ENCODE measurements around the gene SH3TC1.

The SH3TC1 gene

DNA sequence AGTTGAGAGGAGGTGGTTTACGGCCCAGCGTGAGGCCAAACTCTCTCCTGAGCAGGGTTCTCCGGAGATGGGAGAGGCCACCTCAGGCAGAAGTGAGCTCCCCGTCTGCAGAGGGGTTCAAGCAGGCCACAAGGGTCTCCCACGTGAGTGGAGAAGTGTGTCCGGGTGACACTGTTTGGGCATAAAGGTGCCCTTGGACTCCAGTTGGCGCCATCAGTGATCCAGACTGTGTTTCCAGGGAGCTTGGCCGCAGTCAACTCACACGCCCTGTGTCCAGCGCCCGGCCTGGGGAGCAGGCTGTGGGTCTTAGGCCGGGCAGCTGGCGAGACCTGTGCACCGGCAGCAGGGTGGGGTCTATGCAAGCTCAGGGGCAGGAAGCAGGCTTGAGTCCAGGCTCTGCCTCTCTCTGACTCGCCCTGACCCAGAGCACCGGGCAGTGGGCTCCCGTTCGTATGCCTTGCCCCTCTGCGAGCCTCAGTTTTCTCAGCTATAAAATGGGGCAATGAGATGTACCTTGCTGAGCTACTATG lies 45.9 kb downstream of the SH3TC1 start:
- Histone ChIP-seq H3K4me3 (ENCODE audit: insufficient read depth, low read length, poor library complexity, severe bottlenecking) (no peak overlapping the region), H3K36me3 (ENCODE audit: low read length) (no peaks in the 10 kb centered on the region), H3F3A (ENCODE audit: insufficient read depth) (no peaks in the 10 kb centered on the region), H3K4me2 (ENCODE audit: low read depth, low read length, poor library complexity, severe bottlenecking) (no peak overlapping the region), H3K9me3 (ENCODE audit: insufficient read depth, low read length) (no peaks in the 10 kb centered on the region), H3K27ac (ENCODE audit: low read depth, low read length) (no peak overlapping the region), H4K20me1 (ENCODE audit: low read depth, low read length) (no peaks in the 10 kb centered on the region), H2AFZ (ENCODE audit: low read depth, low read length, severe bottlenecking) (no peak overlapping the region), H3K79me2 (ENCODE audit: insufficient read depth, low read length) (no peaks in the 10 kb centered on the region), H3K9me2 (replicated peaks; ENCODE audit: insufficient read depth, low read length) (no peaks in the 10 kb centered on the region), H3K27me3 (ENCODE audit: low read length) (no peaks in the 10 kb centered on the region), H3K9ac (ENCODE audit: low read length) (no peak overlapping the region)
- TF ChIP-seq, protein P1, sequence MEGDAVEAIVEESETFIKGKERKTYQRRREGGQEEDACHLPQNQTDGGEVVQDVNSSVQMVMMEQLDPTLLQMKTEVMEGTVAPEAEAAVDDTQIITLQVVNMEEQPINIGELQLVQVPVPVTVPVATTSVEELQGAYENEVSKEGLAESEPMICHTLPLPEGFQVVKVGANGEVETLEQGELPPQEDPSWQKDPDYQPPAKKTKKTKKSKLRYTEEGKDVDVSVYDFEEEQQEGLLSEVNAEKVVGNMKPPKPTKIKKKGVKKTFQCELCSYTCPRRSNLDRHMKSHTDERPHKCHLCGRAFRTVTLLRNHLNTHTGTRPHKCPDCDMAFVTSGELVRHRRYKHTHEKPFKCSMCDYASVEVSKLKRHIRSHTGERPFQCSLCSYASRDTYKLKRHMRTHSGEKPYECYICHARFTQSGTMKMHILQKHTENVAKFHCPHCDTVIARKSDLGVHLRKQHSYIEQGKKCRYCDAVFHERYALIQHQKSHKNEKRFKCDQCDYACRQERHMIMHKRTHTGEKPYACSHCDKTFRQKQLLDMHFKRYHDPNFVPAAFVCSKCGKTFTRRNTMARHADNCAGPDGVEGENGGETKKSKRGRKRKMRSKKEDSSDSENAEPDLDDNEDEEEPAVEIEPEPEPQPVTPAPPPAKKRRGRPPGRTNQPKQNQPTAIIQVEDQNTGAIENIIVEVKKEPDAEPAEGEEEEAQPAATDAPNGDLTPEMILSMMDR (IDR thresholded peaks at IDR 0.05; ENCODE audit: insufficient read depth, low read length, poor library complexity, severe bottlenecking), result no peak
- no peak for TF ChIP-seq EZH2phosphoT487 (conservative IDR thresholded peaks at IDR 0.05; ENCODE audit: low read length)

DNA sequence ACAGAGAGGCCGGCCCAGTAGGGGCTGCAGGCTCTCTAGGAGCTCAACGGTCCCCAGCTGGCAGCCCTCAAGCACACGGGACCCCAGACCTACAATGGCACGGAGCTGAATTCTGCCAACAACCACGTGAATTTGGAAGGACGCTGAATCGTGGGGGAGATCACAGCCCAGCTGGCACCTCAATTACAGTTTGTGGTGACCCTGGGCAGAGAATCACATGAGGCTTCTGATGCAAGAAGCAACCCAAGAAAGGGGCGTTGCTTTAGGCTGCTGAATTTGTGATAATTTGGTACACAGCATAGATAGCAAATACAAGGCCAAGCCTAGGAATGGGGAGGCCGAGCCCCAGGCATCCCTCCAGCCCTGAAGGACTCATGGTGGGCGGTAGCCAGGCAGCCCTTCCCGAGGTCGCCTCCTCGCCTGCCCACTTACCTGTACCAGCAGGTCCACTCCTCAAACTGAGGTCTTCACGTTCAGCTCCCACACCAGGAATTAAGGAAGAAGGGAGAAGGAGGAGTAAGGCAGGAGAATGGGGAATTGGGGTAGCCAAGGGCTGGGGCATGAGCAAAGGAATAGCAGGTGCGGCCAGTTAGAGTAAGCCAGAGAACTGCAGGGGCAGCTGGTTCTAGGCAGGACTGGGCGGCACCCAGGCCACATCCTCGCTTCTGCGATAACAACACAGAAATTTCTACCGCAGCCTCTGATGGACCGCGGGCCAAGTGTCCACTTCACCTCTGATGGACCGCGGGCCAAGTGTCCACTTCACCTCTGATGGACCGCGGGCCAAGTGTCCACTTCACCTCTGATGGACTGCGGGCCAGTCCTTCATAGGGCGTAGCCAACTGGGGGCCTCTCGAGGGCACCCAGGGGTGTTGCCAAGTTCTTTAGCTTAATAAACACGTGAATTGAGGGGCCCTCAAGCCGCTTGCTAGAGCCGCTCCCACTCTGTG lies 47.1 kb downstream of the SH3TC1 start:
- H3K9me2 ChIP-seq (replicated peaks; ENCODE audit: insufficient read depth, low read length), result no peaks in the 10 kb centered on the region
- H3K27me3 ChIP-seq (ENCODE audit: low read length), result no peaks in the 10 kb centered on the region
- no peaks in the 10 kb centered on the region for H3K36me3 ChIP-seq (ENCODE audit: low read length)
- H3K9ac ChIP-seq (ENCODE audit: low read length), result no peak overlapping the region
- no peak overlapping the region for H3K4me3 ChIP-seq (ENCODE audit: insufficient read depth, low read length, poor library complexity, severe bottlenecking)
- H3K79me2 ChIP-seq (ENCODE audit: insufficient read depth, low read length), result no peaks in the 10 kb centered on the region
- no peak overlapping the region for H3K4me2 ChIP-seq (ENCODE audit: low read depth, low read length, poor library complexity, severe bottlenecking)
- H2AFZ ChIP-seq (ENCODE audit: low read depth, low read length, severe bottlenecking), result no peak overlapping the region
- no peaks in the 10 kb centered on the region for H3K9me3 ChIP-seq (ENCODE audit: insufficient read depth, low read length)
- no peaks in the 10 kb centered on the region for H4K20me1 ChIP-seq (ENCODE audit: low read depth, low read length)
- H3F3A ChIP-seq (ENCODE audit: insufficient read depth), result no peaks in the 10 kb centered on the region
- TF ChIP-seq, protein P1 (IDR thresholded peaks at IDR 0.05; ENCODE audit: insufficient read depth, low read length, poor library complexity, severe bottlenecking), result no peak
- TF ChIP-seq EZH2phosphoT487 (conservative IDR thresholded peaks at IDR 0.05; ENCODE audit: low read length), result no peak
- H3K27ac ChIP-seq (ENCODE audit: low read depth, low read length), result no peak overlapping the region

DNA sequence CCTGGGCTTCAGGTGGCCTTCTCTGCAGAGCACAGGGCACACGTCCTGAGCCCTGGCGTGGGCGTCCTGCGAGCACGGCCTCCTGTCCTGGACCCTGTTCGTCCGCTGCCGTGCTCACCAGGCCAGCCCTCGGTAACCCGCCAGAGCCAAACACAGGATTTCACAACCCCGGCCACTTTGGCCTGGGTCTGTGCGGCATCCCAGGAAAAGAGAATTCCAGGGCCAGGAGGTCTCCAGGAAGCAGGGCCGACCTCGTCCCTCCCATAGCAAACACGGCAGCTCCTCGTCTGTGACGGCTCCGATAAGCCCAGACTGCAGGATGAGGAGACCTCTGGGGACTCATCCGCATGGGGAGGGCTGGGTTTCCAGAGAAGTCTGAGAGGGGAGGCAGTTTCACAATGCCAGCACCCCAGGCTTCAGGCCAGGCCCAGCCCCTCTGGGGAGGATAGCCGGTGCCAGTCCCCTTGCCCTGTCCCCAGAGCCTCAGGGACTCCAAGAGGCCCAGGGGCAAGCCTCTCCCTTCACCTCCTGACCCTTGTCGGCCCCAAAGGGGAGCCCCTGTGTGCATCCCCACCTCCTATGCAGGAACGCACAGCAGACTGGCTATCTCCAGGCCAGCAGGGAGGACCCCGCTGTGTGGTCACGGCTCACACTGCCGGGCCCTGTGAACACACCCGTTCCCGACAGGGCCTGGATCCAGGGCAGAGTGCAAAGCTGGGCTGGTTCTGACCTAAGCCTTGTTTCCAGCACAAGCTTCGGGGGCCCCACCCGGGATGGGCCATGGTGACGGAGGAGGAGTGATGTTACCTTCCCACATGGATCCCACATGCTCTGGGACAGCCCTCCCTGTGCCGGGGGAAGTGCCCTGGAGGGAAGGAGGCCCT lies 48.2 kb downstream of the SH3TC1 start:
- no peak overlapping the region for H3K4me2 ChIP-seq (ENCODE audit: low read depth, low read length, poor library complexity, severe bottlenecking)
- H3K9me3 ChIP-seq (ENCODE audit: insufficient read depth, low read length), result no peaks in the 10 kb centered on the region
- H3K27ac ChIP-seq (ENCODE audit: low read depth, low read length), result no peak overlapping the region
- H3K27me3 ChIP-seq (ENCODE audit: low read length), result no peaks in the 10 kb centered on the region
- H3K9me2 ChIP-seq (replicated peaks; ENCODE audit: insufficient read depth, low read length), result no peaks in the 10 kb centered on the region
- H3K9ac ChIP-seq (ENCODE audit: low read length), result no peak overlapping the region
- no peak for TF ChIP-seq EZH2phosphoT487 (conservative IDR thresholded peaks at IDR 0.05; ENCODE audit: low read length)
- TF ChIP-seq, protein P1 (IDR thresholded peaks at IDR 0.05; ENCODE audit: insufficient read depth, low read length, poor library complexity, severe bottlenecking), result no peak
- H2AFZ ChIP-seq (ENCODE audit: low read depth, low read length, severe bottlenecking), result no peak overlapping the region
- no peak overlapping the region for H3K4me3 ChIP-seq (ENCODE audit: insufficient read depth, low read length, poor library complexity, severe bottlenecking)
- no peaks in the 10 kb centered on the region for H3F3A ChIP-seq (ENCODE audit: insufficient read depth)
- H4K20me1 ChIP-seq (ENCODE audit: low read depth, low read length), result no peaks in the 10 kb centered on the region
- H3K79me2 ChIP-seq (ENCODE audit: insufficient read depth, low read length), result no peaks in the 10 kb centered on the region
- H3K36me3 ChIP-seq (ENCODE audit: low read length), result no peaks in the 10 kb centered on the region

Data from SU-DHL-6 (cell line).